Measurements from ENCODE around the gene LMBR1L.

Gene LMBR1L

DNA sequence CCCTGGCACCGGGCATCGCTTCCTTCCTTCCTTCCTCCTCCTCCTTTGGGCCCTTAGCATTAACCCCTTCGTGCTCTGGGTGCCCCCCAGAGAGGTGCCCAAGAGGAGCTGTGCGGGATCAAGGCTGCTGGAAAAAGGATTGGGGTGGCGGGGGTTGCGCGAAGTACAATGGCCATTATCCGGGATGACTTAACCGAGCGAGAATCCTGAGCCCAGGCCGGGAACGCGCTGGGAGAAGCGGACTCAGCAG, 18.9 kb downstream of the LMBR1L start:
- no peak overlapping the region for H3K4me3 ChIP-seq (IDR thresholded peaks at IDR 0.05; ENCODE audit: insufficient read depth, low read depth, low read length)
- H3K79me2 ChIP-seq (ENCODE audit: insufficient read depth, low read depth): no peaks in the 10 kb centered on the region
- H3K4me1 ChIP-seq (ENCODE audit: low read depth, poor library complexity, severe bottlenecking): peaks cover 23% of the 10 kb centered on the region
- no peak overlapping the region for H3K9ac ChIP-seq
- H3K27me3 ChIP-seq (ENCODE audit: insufficient read depth, low read depth): peaks cover 38% of the 10 kb centered on the region
- H3K4me2 ChIP-seq: peak overlapping the region; percentile 18; the same call in 1 of the 2 replicates
- TF ChIP-seq, protein P1, sequence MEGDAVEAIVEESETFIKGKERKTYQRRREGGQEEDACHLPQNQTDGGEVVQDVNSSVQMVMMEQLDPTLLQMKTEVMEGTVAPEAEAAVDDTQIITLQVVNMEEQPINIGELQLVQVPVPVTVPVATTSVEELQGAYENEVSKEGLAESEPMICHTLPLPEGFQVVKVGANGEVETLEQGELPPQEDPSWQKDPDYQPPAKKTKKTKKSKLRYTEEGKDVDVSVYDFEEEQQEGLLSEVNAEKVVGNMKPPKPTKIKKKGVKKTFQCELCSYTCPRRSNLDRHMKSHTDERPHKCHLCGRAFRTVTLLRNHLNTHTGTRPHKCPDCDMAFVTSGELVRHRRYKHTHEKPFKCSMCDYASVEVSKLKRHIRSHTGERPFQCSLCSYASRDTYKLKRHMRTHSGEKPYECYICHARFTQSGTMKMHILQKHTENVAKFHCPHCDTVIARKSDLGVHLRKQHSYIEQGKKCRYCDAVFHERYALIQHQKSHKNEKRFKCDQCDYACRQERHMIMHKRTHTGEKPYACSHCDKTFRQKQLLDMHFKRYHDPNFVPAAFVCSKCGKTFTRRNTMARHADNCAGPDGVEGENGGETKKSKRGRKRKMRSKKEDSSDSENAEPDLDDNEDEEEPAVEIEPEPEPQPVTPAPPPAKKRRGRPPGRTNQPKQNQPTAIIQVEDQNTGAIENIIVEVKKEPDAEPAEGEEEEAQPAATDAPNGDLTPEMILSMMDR (conservative IDR thresholded peaks at IDR 0.05; ENCODE audit: low read depth, low read length): no peak
- H3K36me3 ChIP-seq (ENCODE audit: insufficient read depth): no peaks in the 10 kb centered on the region
- H4K20me1 ChIP-seq (ENCODE audit: insufficient read depth): no peaks in the 10 kb centered on the region
- no peak overlapping the region for H2AFZ ChIP-seq (ENCODE audit: low read depth)
- H3K27ac ChIP-seq: no peak overlapping the region

DNA sequence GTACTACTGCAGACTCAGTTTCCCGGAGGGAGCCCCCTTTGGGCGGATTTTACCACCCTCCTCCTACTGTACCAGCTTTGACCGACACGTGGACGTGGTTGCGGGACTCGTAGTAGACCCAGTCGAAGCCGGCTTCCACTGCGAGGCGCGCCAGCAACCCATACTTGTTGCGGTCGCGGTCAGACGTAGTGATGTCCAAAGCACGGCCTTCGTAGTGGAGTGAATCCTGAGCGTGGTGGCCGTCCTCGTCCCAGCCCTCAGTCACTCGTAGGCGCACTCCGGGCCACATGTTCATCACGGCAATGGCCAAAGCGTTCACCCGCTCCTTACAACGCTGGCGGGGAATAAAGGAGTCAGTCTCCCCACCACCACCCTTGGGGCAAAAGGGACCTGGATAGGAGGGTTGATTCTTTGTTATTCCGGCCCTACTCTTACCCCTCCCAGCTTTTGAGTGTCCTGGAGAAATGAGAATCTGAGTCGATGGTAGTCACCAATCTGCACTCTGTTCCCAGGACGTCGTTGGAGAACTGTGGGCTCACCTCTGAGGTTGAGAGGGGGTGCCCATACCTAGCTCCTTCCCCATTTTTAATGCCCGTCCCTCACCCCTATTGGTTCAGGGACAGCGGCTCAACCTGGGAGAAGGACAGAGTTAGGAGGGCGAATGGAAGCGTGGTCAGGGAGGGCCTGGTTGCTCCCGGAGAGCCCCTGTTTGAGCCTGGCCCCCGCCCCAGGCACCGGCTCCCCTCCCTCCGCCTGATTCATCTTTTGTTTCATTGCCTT, 19.4 kb downstream of the LMBR1L start:
- Histone ChIP-seq H3K27ac (no peak overlapping the region), H3K4me3 (IDR thresholded peaks at IDR 0.05; ENCODE audit: insufficient read depth, low read depth, low read length) (no peak overlapping the region), H3K79me2 (ENCODE audit: insufficient read depth, low read depth) (no peaks in the 10 kb centered on the region), H3K36me3 (ENCODE audit: insufficient read depth) (no peaks in the 10 kb centered on the region), H3K4me2 (no peak overlapping the region), H3K27me3 (ENCODE audit: insufficient read depth, low read depth) (peaks cover 38% of the 10 kb centered on the region), H3K9ac (no peak overlapping the region), H2AFZ (ENCODE audit: low read depth) (no peak overlapping the region), H3K4me1 (ENCODE audit: low read depth, poor library complexity, severe bottlenecking) (peaks cover 23% of the 10 kb centered on the region), H4K20me1 (ENCODE audit: insufficient read depth) (no peaks in the 10 kb centered on the region)
- TF ChIP-seq, protein P1 (conservative IDR thresholded peaks at IDR 0.05; ENCODE audit: low read depth, low read length): no peak

DNA sequence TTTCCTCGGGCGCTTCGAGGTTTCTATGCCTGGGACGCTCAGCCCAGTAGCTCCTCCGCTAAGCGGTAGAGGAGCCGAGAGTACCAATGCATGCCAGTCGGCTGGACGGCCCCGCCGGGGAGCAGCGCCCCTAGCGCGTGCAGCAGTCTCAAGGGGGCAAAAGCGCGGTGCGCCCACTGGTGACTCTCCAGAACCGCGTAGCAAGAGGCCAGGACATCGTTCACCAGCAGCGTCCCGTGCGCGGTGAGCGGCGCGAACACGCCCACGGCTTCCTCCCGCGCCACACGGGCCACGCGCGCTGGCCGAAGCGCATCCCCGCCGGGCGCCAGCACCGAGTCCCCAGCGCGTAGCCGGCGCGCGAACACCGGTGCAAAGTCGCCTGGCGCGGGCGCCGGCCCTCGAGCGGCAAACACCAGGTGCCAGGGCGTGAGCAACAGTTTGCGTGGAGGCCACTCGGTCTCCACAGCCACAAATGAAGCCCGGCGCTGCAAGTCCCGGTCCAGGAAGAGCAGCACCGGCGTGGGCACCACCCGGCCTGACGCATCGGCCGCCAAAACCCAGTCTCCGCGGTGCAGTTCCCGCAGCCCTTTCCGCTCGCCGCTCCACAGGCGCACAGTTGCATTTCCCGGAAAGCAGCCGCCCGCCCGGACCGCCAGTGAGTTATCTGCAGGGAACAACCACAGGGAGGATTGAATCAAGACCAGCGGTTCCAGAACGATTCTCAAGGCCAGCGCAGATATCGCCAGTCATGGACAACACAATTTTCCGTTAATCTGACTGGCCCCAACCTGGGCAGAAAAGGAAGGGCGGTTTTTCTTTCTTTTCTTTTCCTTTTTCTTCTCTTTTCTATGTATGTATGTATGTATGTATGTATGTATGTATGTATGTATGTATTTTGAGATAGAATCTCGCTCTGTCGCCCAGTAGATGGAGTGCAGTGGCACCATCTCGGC, 20.6 kb downstream of the LMBR1L start:
- Histone ChIP-seq H3K4me3 (IDR thresholded peaks at IDR 0.05; ENCODE audit: insufficient read depth, low read depth, low read length) (no peak overlapping the region), H3K27ac (no peak overlapping the region), H4K20me1 (ENCODE audit: insufficient read depth) (no peaks in the 10 kb centered on the region), H3K9ac (no peak overlapping the region), H3K27me3 (ENCODE audit: insufficient read depth, low read depth) (peaks cover 38% of the 10 kb centered on the region), H3K4me1 (ENCODE audit: low read depth, poor library complexity, severe bottlenecking) (peaks cover 23% of the 10 kb centered on the region), H3K4me2 (no peak overlapping the region), H3K79me2 (ENCODE audit: insufficient read depth, low read depth) (no peaks in the 10 kb centered on the region), H2AFZ (ENCODE audit: low read depth) (no peak overlapping the region), H3K36me3 (ENCODE audit: insufficient read depth) (no peaks in the 10 kb centered on the region)
- TF ChIP-seq, protein P1 (conservative IDR thresholded peaks at IDR 0.05; ENCODE audit: low read depth, low read length): no peak

DNA sequence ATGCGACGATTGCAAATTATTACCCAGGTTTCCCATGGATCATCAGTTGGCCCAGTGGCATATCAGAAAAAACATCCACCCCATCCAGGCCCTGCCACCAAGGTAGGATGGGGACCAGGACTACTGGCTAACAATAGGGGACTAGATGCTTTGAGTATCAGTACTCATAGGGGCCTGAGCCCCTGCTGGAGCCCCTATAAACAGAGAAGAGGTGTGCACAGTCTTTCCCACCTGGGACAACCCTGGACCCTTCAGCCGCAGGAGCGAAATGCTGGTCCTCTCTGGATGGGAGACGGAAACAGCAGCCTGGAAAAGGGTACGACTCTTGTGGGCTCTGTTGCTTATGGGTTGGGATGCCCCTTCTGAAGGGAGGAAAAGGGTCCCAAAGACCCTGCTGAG, 21.7 kb downstream of the LMBR1L start:
- H3K4me3 ChIP-seq (IDR thresholded peaks at IDR 0.05; ENCODE audit: insufficient read depth, low read depth, low read length): no peak overlapping the region
- TF ChIP-seq, protein P1 (conservative IDR thresholded peaks at IDR 0.05; ENCODE audit: low read depth, low read length): no peak
- no peak overlapping the region for H3K9ac ChIP-seq
- H3K27ac ChIP-seq: no peak overlapping the region
- H2AFZ ChIP-seq (ENCODE audit: low read depth): peak overlapping the region; percentile 92; the same call in 1 of the 2 replicates
- H3K36me3 ChIP-seq (ENCODE audit: insufficient read depth): no peaks in the 10 kb centered on the region
- H4K20me1 ChIP-seq (ENCODE audit: insufficient read depth): no peaks in the 10 kb centered on the region
- H3K79me2 ChIP-seq (ENCODE audit: insufficient read depth, low read depth): no peaks in the 10 kb centered on the region
- peaks cover 37% of the 10 kb centered on the region for H3K27me3 ChIP-seq (ENCODE audit: insufficient read depth, low read depth)
- peaks cover 23% of the 10 kb centered on the region for H3K4me1 ChIP-seq (ENCODE audit: low read depth, poor library complexity, severe bottlenecking)
- peak overlapping the region; percentile 68 for H3K4me2 ChIP-seq
